Medulla oblongata (tissue), 1 donor: ENCODE data around the gene WNT1.

ENCODE experiments used
- DNase-seq: peaks from one replicate; pipeline ENCODE4 v3.0.0-alpha.2; 2015; ENCODE audit errors: extremely low spot score

The WNT1 gene

GRCh38 chr12:49028666-49029275 lies 50.6 kb downstream of the WNT1 start:
- no peak for DNase-seq

GRCh38 chr12:49030119-49030518 lies 52.0 kb downstream of the WNT1 start:
- DNase-seq = no peak

- no peak for DNase-seq
Observed at GRCh38 chr12:49030714-49031572, 52.8 kb downstream of the WNT1 start.

- DNase-seq = no peak
Observed at GRCh38 chr12:49031573-49032161, 53.5 kb downstream of the WNT1 start.
